Stimulated activated CD8-positive, alpha-beta memory T cell treated with anti-CD3 and anti-CD28 coated beads, Interleukin-12 subunit alpha, Interleukin-12 subunit beta, amount 100 ng/mL, for 1 hour (primary cell): ENCODE data around the gene KCNS3.

ENCODE experiments used
- DNase-seq: peaks from one replicate; pipeline ENCODE4 v3.0.0-alpha.2; 2020; ENCODE audit warnings: low read depth

The KCNS3 gene

GRCh38 chr2:17879137-17879912 is 858 bp downstream of the KCNS3 start:
- DNase-seq: no peak

DNA sequence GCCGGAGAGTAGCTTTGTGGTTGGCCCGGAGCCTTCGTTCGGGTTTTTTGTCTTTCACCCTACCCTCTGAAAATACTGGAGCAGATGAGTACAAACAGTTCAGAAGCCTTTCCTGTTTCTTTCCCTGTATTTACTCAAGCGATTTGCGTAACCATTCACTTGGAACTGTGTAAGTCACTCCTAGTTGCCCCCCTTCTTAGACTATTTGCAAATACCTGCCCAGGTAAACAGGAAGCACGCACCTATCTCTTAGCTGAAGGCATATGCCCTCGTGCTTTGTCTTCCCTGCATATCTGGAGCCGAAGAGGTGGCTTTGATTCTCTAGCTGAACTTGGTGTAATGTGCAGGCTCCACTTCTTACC is 1.4 kb downstream of the KCNS3 start:
- DNase-seq: no peak

GRCh38 chr2:17892770-17893534 is 14.5 kb downstream of the KCNS3 start:
- no peak for DNase-seq

DNA sequence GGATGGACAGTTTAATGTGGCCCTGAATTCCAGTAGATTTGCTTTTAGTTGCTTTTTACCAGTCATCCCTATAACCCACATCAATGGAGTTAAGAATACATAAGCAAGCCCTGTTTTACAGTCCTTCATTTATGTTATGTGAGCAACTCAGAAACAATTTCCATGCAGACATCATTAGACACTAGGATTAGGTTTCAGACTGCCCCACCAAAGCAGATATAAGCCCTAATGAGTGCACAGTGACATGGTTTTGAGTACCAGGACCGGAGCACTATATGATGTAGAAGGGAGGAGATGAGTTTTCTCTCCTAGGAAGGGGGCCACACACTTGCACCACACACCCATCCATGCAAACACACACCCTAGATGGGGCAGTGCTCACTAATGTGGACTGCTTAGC is 15.5 kb downstream of the KCNS3 start:
- DNase-seq: no peak

- no peak for DNase-seq
Measured at GRCh38 chr2:17894556-17894955, 16.1 kb downstream of the KCNS3 start.

DNA sequence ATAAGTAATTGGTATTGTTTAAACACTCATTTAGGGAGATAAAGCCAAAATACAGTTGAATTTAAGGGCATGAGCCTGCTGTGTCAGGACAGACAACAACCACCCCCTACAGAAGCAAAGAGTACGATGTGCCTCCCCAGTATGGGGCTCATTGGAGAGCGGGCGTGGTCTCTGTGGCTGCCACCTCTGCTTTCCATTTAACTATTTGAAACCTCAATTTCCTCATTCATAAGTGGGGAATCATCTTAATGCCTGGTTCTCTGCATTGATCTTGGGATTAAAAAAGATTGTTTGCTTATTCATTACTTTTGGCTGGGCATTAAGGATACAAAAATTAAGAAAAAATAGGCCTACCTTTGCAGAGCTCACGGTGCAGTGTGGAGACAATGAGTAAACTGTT is 21.4 kb downstream of the KCNS3 start:
- no peak for DNase-seq

GRCh38 chr2:17901246-17901645 is 22.8 kb downstream of the KCNS3 start:
- no peak for DNase-seq

DNA sequence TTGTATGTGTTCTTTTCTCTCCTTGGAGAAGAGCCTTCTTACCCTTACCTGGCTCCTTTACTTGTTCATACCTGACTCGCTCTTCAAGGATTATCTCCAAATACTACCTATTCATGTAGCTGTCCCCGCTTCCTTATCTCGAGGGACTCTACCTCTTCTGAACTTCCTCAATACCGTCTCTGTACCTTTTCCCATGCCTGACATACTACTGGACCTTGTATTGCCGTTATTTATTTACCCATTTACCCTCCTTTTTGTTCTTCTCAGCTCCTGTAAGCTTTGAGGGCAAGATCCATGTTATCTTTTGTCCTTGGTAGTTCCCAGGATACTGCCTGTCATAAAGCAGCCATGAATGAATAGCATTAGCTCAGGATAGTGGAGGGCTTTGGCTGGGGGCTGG is 32.5 kb downstream of the KCNS3 start:
- no peak for DNase-seq

DNA sequence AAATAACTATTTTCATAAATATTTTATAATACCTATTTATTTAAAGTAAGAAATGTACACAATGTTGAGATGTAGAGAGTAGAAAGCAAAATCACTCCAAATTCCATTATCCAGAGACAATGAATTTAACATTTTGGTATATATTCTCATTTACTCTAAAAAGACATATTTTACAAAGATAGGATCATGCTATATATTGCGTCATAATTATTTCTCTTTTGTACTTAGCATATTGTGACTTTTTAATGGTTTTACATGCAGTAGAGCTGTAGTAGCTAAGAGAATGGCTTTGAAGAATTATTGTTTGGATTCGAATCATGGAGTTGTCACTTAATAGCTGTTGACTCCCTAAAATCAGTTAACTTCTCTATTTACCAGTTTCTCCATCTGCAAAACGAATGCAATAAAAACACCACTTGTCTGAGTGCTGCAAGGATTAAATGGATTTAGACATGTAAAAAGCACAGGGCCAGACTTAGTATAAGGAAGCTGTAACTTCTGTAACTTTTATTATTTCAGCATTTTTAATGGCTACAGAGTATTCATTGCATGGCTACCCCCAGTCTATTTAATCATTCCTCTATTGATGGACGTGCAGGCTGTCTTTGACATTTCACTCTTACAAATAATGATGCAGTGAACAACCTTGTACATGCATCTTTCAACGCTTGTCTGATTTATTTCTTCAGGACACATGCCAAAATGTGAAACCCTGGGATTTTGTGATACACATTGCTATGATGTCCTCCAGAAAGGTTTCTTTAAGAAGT is 33.2 kb downstream of the KCNS3 start:
- DNase-seq: no peak

GRCh38 chr2:17912266-17912691 is 33.8 kb downstream of the KCNS3 start:
- DNase-seq: no peak

- no peak for DNase-seq
Measured at GRCh38 chr2:17915099-17915498, 36.6 kb downstream of the KCNS3 start.

- DNase-seq: no peak
Measured at GRCh38 chr2:17915811-17916518, 37.5 kb downstream of the KCNS3 start.

- DNase-seq: no peak
Measured at GRCh38 chr2:17916584-17916983, 38.1 kb downstream of the KCNS3 start.

DNA sequence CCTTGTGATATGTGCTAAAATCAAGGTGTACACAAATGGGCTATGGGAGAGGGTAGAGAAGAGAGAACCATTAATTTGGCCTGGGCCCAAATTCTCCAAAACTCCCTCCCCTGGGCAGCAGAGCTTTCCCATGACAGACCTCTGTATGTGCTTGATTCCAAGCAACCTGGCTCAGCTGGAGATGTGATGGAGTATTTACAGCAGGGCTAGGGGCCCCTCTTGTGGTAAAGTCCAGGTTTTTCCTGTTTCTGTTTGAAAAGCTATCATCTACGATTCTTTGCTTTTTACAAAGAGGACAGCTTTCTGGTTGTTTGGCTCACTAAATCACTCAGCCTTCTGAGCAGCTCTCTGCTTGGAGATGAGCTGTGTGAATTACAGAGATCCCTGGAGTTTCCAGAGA is 40.3 kb downstream of the KCNS3 start:
- no peak for DNase-seq

DNA sequence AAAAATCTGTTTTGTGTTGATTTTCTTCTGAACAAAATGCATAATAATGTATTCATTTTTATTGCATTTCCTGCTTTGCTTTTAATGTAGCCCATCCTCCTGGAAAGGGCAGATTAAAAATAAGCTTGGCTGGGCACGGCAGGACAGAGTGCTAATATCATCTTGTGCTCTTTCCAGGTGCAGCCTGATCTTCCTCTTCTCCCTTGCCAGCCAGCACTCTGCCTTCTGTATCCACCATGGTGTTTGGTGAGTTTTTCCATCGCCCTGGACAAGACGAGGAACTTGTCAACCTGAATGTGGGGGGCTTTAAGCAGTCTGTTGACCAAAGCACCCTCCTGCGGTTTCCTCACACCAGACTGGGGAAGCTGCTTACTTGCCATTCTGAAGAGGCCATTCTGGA is 52.3 kb downstream of the KCNS3 start:
- no peak for DNase-seq

DNA sequence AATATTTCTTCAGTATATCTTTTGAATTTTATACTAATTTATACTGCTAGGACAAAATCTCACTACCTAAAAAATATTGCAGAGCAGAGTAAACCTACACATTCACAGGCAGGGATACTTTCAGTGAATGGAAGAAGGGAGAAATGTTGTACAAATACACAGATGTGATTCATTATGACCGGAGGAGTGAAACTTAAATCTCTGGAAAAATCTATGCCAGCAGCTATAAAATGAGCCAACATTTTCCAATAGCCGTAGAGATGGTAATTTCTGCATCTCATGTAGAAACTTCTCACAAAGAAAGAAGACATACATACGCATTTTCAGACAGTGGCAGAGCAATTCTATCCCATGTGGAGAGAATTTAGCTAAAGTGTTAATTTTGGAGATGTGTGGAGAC is 54.8 kb downstream of the KCNS3 start:
- no peak for DNase-seq

- DNase-seq: no peak
Measured at GRCh38 chr2:17934721-17935120, 56.3 kb downstream of the KCNS3 start.

GRCh38 chr2:17935242-17935885 is 56.9 kb downstream of the KCNS3 start:
- no peak for DNase-seq

- no peak for DNase-seq
Measured at GRCh38 chr2:17936599-17936998, 58.1 kb downstream of the KCNS3 start.

GRCh38 chr2:17940091-17940630 is 61.7 kb downstream of the KCNS3 start:
- DNase-seq: no peak

- DNase-seq: no peak
Measured at GRCh38 chr2:17943444-17943843, 65.0 kb downstream of the KCNS3 start.
